HG03575 (cell line): ENCODE measurements around the gene SMAD6.
"Not testable (repeated sequence)": the region's sequence is repeated elsewhere in the genome, so short reads cannot be mapped to it uniquely, and the experiment has no call there.

Experiments
- ATAC-seq: cut with Tn5 transposase; IDR thresholded peaks from one replicate; pipeline ENCODE4 v1.9.1; 2021; ENCODE audit not compliant: unreplicated experiment, insufficient number of reproducible peaks, low FRiP score; ENCODE audit errors: extremely low read depth

Gene SMAD6

GRCh38 chr15:66826507-66826906 is 124.5 kb downstream of the SMAD6 start:
- ATAC-seq = no peak

GRCh38 chr15:66827039-66827697 is 125.1 kb downstream of the SMAD6 start:
- no peak for ATAC-seq

- no peak for ATAC-seq
Observed at GRCh38 chr15:66827698-66828055, 125.6 kb downstream of the SMAD6 start.

- not testable (repeated sequence) for ATAC-seq
Observed at GRCh38 chr15:66828817-66829541, 126.9 kb downstream of the SMAD6 start.

- ATAC-seq = no peak
Observed at GRCh38 chr15:66829551-66830121, 127.6 kb downstream of the SMAD6 start.

- no peak for ATAC-seq
Observed at GRCh38 chr15:66830358-66830757, 128.3 kb downstream of the SMAD6 start.

- ATAC-seq = no peak
Observed at GRCh38 chr15:66830823-66831222, 128.8 kb downstream of the SMAD6 start.

- ATAC-seq = no peak
Observed at GRCh38 chr15:66831289-66831688, 129.3 kb downstream of the SMAD6 start.

GRCh38 chr15:66831801-66832390 is 129.9 kb downstream of the SMAD6 start:
- no peak for ATAC-seq
